Astrocyte (in vitro differentiated cells and primary cell): ENCODE measurements around the gene BARX2.

Experiments used
- EZH2 ChIP-seq: IDR thresholded peaks from 2 replicates; pipeline ENCODE4 v1.6.1; 2012; ENCODE audit warnings: mild to moderate bottlenecking, low read length, inconsistent platforms; ENCODE audit not compliant: insufficient read depth
- TF ChIP-seq, protein P1 (sequence below): IDR thresholded peaks from 2 replicates; pipeline ENCODE4 v1.5.1; 2011; ENCODE audit warnings: low read depth, mild to moderate bottlenecking, inconsistent platforms, low read length, moderate library complexity; ENCODE audit not compliant: insufficient read depth

DNA sequence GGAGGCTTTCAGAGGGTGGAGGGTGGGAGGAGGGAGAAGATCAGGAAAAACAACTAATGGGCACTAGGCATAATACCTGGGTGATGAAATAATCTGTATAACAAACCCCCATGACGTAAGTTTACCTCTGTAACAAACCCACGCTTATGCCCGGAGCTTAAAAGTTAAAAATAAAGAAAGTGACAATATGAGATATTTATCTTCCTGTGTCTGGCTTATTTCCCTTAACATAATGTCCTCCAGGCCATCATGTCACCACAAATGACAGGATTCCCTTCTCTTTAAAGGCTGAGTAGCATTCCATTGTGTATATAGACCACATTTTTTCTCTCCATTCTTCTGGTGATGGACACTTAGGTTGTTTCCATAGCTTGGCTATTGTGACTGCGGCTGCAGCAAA lies 79.5 kb downstream of the BARX2 start:
- TF ChIP-seq, protein P1, sequence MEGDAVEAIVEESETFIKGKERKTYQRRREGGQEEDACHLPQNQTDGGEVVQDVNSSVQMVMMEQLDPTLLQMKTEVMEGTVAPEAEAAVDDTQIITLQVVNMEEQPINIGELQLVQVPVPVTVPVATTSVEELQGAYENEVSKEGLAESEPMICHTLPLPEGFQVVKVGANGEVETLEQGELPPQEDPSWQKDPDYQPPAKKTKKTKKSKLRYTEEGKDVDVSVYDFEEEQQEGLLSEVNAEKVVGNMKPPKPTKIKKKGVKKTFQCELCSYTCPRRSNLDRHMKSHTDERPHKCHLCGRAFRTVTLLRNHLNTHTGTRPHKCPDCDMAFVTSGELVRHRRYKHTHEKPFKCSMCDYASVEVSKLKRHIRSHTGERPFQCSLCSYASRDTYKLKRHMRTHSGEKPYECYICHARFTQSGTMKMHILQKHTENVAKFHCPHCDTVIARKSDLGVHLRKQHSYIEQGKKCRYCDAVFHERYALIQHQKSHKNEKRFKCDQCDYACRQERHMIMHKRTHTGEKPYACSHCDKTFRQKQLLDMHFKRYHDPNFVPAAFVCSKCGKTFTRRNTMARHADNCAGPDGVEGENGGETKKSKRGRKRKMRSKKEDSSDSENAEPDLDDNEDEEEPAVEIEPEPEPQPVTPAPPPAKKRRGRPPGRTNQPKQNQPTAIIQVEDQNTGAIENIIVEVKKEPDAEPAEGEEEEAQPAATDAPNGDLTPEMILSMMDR: no peak
- TF ChIP-seq EZH2: no peak
